GM19328 (cell line): ENCODE measurements around the gene LNX1.
"Not testable (repeated sequence)": the region's sequence is repeated elsewhere in the genome, so short reads cannot be mapped to it uniquely, and the experiment has no call there.

Source experiments
- ATAC-seq: cut with Tn5 transposase; IDR thresholded peaks from one replicate; pipeline ENCODE4 v1.9.1; 2021; ENCODE audit warnings: mild to moderate bottlenecking, moderate library complexity; ENCODE audit not compliant: unreplicated experiment

Gene LNX1

GRCh38 chr4:53409479-53409878 lies 181.8 kb downstream of the LNX1 start:
- not testable (repeated sequence) for ATAC-seq
